NOMO-1 treated with dmso at 0.1 percent for 144 hours (cell line): ENCODE results near the gene NUCKS1.

Source experiments
- DNase-seq: peaks from one replicate; lab custom pipeline; 2025; ENCODE audit not compliant: unreplicated experiment; lab: John Stamatoyannopoulos, UW

NUCKS1 gene

DNA sequence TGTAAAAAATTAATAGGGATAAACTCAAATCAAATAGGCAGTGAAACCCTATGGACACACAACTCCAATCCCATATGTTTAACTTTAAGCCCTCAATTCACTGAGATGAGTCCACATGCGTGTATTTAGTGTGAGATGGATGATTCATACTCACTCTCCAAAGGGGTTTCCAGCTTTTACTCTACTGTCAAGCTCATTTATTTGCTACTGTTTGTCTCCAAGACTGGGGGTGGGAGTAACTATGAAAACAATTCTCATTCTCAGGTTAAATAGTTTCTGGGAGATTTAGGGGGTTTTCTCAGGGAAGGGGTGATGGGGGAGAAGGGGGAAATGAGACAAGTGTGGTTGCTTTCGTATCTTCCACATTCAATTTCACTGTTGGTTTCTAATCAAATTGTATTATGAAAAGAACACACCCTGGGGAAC lies 22.6 kb upstream of the NUCKS1 start:
- no peak for DNase-seq

- no peak for DNase-seq
Measured at GRCh38 chr1:205770618-205771017, 20.6 kb upstream of the NUCKS1 start.

DNA sequence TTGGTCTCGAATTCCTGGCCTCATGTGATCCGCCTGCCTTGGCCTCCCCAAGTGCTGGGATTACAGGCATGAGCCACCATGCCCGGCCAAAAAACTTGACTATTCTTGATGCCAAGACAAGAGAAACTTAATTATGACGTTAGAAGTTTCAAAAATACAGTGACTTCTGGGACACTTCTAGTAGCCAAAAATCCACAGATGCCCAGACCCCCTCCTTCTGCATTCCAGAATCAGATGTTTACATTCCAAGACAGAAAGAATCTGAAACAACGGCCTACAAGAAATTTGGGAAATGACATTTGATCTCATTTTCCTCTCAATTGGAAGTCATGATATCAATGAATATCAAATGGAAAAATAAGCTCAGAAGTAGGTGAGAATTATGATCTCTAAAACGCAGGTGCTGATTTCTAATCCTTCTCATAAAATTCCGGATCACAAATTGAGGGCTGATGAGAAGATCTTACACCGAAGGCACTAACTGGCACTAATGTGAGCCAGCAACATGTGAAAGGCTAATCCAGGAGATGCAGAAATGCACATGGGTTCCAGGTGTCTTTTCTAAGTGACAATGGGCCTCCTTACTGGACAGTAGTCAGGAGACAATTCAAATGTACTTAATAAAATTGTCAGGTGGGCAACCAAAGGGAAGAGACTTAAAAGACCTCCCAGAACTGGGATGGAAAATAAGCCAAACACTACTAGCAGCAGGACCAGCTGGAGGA lies 19.8 kb upstream of the NUCKS1 start:
- no peak for DNase-seq

DNA sequence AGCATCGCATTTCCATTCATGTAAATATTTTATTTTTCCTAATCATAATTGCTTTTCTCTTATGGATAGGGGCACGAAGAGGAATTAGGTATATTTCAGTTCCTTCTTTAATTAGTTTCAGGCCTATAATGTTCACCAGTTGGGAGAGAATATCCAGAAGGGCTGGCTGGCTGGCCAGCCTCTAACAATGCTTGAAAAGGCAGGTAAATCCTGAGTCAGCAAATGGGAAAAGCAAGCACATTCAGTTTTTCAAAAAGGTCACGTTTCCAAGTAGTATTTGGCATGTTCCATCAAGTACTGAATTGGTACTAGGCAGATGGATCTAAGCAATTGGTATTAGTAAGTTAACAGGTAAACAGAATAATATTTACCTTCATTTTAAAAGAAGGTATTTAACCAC lies 17.3 kb upstream of the NUCKS1 start:
- no peak for DNase-seq

DNA sequence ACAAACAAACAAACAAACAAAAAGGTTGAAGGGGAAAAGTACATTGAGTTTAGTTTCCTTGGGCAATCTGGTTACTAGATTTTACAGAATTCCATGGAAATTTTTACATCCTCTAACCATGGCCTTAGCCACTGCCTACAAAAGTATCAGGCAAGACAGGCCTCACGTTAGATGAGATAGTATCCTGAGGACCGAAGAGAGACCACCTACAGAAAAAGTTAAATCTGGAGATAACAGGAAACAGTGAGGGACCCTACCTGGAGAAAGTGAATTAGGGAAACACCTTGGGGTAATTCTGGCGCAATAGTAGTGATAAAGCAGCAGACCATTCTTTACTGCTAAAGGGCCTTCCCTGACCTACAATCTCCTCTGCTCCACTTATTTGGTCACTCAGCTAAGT lies 16.6 kb upstream of the NUCKS1 start:
- no peak for DNase-seq

GRCh38 chr1:205766038-205766437 lies 16.1 kb upstream of the NUCKS1 start:
- DNase-seq: no peak

DNA sequence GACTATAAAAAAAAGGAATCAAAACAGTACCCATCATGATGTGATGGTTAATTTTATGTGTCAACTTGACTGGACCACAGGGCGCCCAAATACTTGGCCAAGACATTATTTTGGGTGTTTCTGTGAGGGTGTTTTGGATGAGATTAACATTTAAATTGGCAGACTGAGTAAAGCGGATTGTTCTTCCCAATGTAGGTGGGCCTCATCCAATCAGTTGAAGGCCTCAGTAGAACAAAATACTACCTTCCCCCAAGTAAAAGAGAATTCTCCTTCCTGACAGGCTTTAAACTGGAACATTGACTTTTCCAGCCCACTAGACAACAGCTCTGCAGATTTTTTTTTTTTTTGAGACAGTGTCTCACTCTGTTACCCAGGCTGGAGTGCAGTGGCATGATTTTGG lies 14.6 kb upstream of the NUCKS1 start:
- DNase-seq: no peak

- DNase-seq: no peak
Measured at GRCh38 chr1:205763980-205764379, 14.0 kb upstream of the NUCKS1 start.

GRCh38 chr1:205760606-205761005 lies 10.6 kb upstream of the NUCKS1 start:
- DNase-seq: no peak

DNA sequence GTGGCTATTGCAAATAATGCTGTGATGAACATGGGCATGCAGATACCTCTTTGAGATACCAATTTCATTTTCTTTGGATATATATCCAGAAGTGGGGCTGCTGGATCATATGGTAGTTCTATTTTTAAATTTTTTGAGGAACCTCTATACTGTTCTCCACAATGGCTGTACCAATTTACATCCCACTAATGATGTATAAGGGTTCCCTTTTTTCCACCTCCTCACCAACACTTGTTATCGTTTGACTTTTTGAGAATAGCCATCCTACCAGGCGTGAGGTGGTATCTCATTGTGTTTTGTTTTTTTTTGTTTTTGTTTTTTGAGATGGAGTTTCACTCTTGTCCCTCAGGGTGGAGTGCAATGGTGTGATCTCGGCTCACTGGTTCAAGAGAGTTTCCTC lies 6.6 kb upstream of the NUCKS1 start:
- no peak for DNase-seq

- DNase-seq: no peak
Measured at GRCh38 chr1:205754857-205755256, 4.9 kb upstream of the NUCKS1 start.

DNA sequence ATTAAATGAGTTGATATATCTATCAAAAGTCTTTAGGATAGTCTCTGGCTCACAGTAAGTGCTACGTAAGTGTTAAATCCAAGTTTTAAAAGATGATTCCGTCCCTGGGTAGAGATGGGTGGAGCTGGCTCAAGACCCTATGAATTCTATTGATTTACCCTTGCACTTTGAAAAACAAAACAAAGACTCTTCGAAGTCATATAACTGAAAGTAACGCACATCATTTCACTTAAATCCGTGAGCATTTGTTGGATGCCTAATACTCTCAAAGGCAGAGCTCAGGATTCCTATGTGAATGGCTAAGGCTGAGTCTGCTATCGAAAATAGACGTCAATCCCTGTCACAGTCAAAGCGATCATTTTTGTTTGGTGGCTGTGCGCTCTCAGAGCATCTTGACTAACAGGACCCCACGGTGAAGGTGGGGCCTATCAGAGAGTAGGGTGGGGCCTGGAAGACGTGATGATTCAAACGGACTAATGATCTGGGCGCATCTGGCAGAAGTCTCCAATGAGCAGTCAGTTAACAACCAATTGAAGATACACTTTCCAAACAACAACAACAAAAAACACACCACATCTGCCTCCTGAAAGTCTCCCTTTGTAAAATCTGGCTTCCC lies 1.2 kb upstream of the NUCKS1 start:
- no peak for DNase-seq

GRCh38 chr1:205749234-205750137 lies 496 bp downstream of the NUCKS1 start:
- DNase-seq: peak; percentile 91

GRCh38 chr1:205748403-205749233 lies 1.4 kb downstream of the NUCKS1 start:
- DNase-seq: peak; percentile 51

DNA sequence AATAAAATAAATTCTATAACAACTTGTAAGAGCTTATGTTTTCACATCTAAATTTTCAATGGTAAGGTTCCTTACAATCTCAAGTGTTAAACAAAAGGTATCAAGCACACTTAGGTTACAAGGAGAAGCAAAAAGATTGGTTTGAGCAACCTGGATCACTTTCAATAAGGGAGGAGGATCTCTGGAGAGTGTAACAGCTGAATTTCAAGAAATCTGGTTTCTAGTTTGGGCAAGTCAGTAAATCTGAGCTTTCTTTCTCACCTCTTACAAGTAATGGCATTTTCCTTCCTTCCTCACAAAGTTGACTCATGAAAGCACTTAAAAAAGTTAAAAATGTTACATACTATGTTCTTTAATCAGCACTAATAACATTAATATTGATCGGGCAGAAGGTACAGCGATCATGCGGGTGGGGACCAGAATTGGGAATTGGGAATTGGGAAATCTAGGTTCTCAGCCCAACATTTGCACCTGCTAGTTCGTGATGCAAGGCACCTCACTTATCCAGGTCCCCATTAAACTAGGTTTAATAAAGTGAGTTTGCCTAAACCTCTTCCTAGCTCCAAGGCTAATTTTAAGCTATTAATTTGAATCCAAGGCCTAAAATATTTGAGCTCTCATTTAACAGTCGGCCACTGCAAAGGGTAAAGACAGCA lies 3.1 kb downstream of the NUCKS1 start:
- DNase-seq: no peak

GRCh38 chr1:205744403-205744802 lies 5.6 kb downstream of the NUCKS1 start:
- no peak for DNase-seq

- DNase-seq: no peak
Measured at GRCh38 chr1:205743977-205744376, 6.0 kb downstream of the NUCKS1 start.

DNA sequence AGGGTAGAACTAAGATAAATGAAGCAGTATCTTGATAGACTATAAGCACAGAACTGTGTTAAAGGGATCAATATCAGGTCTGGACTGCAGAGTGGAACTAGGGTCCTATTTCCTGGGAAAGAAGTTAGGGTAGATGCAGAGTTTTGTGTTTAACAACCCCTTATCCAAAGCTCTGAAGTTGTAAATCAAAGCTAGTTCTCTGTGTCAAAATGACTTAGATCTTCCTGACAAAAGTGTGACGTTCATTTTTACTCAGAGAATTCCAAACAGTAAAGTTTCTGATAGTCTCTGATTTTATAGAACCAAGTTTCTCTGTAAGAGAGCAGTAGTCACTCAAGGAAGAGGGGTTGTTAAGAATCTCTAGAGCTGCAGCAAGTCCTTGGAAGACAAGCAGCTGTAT lies 8.3 kb downstream of the NUCKS1 start:
- no peak for DNase-seq

- DNase-seq: no peak
Measured at GRCh38 chr1:205739348-205740160, 10.4 kb downstream of the NUCKS1 start.

DNA sequence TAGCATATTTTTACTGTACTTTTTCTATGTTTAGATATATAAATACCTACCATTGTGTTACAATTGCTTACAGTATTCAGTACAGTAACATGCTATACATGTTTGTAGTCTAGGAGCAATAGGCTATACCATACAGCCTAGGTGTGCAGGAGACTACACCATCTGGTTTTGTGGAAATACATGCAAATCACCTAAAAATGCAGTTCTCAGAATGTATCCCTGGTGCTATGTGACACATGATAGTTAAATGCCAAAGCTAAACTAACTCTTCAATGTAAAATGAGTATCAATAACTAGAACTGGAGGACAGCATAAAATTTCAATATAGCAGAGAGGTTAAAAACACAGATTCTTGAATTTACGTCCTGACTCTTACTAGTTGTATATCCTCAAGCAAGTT lies 14.8 kb downstream of the NUCKS1 start:
- no peak for DNase-seq
